GM12801 (cell line): ENCODE measurements around the gene ADAM30.

Experiments used
- CTCF ChIP-seq: IDR thresholded peaks from one replicate; pipeline ENCODE4 v1.5.1; 2011; ENCODE audit warnings: control low read depth; ENCODE audit not compliant: insufficient read length; ENCODE audit errors: extremely low read depth

ADAM30 gene

GRCh38 chr1:119908661-119909060 lies 12.3 kb upstream of the ADAM30 start:
- TF ChIP-seq CTCF = no peak

GRCh38 chr1:119906927-119907652 lies 10.8 kb upstream of the ADAM30 start:
- TF ChIP-seq CTCF = no peak

- TF ChIP-seq CTCF = no peak
Observed at GRCh38 chr1:119903443-119903835, 7.1 kb upstream of the ADAM30 start.

- TF ChIP-seq CTCF = no peak
Observed at GRCh38 chr1:119902775-119903442, 6.6 kb upstream of the ADAM30 start.

- TF ChIP-seq CTCF = no peak
Observed at GRCh38 chr1:119898981-119899720, 2.8 kb upstream of the ADAM30 start.

GRCh38 chr1:119898530-119898929 lies 2.2 kb upstream of the ADAM30 start:
- TF ChIP-seq CTCF = no peak

- TF ChIP-seq CTCF = no peak
Observed at GRCh38 chr1:119895102-119895501, 1.2 kb downstream of the ADAM30 start.
